ENCODE data around the gene TOMM20.
"Not testable (repeated sequence)": the region's sequence is repeated elsewhere in the genome, so short reads cannot be mapped to it uniquely, and the experiment has no call there.

TOMM20 gene

DNA sequence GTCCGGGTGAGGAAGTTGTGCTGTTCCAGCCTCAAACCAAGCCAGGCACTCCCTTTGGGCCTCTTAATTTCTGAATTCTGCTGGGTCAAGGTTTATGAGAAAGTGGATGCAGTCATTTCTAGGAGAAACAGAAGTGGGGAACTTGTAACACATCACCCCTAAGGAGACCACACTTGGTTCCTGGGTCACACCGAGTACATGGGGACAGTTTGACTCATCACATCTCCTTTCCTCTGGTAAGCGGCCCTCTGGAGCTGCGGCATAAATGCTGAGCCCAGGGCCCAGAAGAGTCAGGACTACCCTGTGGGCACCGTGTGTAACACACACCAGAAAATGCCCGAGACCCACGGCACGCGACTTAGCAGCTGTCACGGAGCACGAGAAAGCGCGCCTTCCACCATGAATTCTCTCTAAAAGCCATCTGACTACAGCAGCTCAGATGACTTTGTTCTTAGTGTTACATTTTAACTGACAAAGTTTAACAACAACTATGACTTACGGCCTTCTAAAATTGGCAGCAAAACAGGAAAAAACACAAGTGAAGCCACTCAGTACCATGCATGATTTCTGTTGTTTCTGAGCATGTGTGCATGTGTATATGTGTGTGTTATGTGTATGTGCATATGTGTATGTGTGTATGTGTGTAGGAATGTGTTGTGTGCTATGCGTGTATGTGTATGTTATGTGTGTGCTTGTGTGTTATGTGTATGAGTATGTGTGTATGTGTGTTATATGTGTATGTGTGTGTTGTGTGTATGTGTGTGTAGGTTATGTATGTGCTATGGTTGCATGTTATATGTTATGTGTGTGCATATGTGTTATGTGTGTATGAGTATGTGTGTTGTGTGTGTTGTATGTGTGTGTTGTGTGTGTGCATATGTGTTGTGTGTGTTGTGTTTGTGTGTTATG, 50.8 kb downstream of the TOMM20 start:
- DNase-seq, result peak; percentile 24

DNA sequence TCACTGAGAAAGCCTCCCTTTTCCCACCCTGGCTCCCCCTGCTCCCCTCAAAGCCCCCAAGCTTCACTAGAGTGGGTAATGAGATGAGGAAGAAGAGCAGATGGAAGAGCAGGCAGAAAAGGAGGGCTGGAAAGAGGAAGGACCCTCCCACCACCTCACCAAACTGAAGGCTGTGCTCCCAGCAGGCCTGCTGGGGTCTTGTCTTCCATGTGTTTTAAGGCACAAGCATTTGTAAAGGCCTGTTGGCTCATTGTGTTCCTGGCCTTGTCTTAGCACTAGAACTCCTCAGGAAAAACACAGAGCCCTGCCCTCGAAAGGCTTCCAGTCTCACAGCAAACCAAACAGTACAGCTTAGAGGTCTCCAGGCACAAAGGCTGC, 51.5 kb downstream of the TOMM20 start:
- no peak for DNase-seq

DNA sequence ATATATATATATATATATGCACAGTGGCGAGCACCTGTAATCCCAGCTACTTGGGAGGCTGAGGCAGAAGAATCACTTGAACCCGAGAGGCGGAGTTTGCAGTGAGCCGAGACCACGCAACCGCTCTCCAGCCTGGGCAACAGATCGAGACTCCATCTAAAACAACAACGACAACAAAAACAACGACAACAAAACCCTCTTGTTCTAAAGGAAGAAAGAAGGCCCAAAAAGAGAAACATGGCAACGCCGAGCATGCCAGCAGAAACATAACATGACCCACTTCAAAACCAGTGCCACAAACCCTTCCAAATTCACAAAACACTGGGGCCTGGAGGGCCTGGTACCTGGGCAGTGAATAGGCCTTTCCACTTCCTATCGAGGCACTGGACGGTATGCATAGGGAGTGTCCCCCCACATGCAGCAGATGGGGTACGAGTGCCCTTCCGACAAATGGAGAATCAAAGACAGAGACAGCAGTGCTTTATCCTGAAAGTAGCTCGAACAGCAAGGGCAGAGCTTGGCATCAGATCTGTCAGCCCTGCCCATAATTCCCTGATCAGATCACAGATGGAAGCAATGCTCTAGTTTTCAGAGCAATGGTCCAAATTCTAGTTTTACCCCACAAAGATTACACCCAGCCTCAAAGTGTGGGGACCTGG, 52.0 kb downstream of the TOMM20 start:
- no peak for DNase-seq

DNA sequence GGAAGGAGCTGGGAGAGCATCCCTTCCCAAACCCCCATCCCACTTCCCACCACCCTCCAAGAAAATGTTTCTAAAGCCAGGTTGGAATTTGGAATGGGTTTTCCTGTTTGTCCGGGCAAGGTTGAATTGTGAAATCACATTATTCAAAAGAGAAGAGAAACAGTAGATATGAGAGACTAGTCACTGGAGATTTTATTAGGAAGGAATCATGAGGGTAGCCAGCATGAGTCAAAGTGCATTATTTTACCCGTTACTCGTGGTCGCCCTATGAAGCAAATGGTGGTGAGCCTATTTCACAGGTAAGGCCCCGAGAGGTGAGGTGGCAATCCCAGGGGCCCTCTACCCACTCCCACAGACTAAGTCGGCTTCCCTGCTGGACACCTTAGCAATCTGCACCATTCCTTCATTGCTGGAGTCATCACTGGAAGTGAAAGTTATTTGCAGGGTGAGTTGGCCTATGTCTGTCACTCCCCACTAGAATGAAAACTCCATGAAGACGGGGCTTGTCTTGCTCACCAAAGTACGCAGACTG, 52.8 kb downstream of the TOMM20 start:
- DNase-seq, result no peak

DNA sequence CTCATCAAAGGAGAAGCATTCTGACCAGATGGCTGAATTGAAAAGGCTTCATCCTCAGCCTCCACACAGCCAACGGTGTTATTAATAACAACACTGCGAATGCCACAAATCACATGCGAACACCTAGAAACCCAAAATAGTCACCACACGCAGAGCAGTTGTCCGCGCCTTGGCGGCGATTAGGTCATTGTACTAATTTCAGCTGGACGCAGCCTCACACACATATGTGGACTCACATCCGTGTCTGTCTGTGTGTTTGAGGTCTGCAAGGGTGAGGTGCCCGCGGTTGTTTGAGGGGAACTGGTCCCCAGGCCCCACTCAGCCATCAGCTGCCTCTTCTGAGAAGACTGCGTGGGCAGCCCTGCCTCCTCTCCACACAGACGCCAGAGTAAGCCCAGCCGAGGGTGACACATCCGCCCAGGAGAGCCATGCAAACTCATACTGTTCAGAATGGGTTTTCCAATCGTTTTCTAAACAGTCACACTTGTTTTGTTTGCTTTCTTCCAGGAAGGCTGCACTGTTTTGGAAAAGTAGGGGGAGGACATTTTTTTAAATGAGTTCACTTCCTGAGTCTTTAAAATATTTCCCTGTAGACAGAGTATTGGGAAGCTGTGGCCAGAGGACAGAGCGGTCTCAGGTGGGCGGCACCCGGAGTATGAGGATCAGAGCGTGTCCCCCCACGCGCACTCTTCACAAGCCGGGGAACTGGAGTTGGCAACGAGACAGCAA, 53.4 kb downstream of the TOMM20 start:
- DNase-seq, result peak; percentile 60

DNA sequence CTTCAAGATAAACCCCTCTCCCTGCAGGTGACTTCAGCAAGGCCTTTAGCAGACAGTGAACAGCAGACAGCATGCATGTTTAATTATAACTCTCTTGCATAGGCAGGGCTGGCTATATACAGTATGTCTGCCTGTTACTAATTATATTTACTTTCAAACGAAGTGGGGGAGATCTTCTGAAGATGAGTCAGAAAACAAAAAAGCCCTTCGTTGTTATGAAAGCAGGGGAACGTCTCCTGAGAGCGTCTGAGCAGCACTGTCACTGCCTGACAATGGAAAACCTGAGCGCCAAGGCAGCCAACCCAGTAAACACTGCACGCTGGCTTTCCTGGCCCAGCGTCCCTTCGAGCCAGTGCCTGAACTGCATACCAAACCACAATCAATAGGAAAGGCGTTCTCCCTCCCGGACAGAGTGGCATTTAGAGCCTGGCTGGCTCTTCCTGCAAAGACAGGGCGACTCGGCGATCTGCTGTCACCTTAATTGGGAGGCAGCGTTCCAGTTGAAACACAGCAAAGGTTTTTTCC, 54.1 kb downstream of the TOMM20 start:
- peak; percentile 51 for DNase-seq

DNA sequence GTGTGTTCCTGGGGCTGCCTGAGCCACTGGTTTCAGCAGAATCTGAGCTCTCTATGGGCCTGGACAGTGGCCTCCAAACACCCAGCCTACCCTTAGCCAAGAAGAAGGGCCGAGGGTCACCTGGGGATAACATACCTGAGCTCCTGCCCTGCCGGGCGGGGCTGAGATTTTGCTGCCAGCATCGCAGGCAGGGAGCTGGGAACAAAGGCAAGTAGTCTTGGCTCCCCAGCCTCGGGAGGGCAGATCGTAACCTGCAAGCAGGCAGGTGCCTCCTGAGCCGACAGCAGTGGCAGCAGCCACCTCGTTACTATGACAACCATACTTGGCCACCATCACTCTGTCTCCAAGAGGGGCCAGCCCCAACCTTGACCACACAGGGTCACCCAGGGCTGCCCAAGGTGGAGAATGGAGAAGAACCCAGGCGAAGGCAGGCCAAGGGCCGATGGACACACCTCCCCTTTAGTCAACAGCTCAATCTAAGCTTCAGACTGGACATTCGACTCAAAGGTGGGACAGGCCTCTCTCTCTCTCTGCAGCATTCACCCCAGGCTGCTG, 54.6 kb downstream of the TOMM20 start:
- no peak for DNase-seq

DNA sequence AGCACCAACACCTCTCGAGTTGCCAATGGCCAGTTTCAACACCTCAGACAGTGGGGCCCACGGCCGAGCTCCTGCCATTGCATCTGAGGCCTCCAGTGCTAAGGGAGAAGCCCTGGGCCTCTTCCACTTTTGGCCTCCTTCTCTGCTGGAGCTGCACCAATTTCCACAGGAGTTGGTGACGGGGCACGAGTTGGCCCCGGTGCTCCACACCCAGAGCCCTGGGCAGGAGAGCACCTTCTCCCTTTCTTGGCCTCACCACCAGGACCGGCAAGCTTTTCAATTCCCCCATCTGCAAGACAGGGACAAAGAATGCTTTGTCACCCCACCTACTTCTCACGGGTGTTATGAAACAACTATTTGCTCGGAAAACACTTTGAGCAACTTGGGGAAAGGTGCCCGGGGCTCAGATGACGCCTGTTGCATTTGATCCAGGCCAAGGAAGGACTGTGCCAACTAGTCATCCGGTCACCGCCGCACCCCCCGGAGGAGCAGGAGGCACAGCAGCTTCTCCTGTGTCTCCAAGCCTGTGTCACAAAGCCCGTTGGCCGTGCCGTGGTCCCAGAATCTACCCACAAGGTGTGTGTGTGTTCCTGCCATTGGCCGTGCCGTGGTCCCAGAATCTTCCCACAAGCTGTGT, 55.2 kb downstream of the TOMM20 start:
- DNase-seq, result no peak

DNA sequence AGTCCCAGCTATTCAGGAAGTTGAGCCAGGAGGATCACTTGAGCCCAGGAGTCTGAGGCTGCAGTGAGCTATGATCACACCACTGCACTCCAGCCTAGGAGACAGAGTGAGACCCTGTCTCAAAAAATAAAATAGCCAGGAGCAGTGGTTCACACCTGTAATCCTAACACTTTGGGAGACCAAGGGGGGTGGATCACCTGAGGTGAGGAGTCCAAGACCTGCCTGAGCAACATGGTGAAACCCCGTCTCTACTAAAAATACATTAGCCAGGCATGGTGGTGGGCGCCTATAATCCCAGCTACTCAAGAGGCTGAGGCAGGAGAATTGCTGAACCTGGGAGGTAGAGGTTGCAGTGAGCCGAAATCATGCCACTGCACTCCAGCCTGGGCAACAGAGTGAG, 56.1 kb downstream of the TOMM20 start:
- DNase-seq, result not testable (repeated sequence)

DNA sequence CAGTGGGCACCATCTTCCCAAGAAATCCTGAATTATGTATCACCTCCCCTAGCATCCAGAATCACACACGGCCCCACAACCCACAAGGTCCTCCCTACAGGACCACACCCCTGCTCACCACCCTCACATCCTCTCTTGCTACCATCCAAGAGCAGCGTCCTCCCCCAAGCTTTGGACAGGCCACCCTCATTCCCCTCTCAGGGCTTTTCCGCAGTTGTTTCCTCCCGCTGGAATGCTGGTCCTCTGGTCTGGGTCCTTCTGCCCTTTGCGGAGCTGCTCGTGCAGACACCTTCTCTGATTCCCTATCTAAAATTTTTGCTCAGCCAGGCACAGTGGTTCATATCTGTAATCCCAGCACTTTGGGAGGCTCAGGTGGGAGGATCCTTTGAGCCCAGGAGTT, 56.5 kb downstream of the TOMM20 start:
- DNase-seq, result no peak

DNA sequence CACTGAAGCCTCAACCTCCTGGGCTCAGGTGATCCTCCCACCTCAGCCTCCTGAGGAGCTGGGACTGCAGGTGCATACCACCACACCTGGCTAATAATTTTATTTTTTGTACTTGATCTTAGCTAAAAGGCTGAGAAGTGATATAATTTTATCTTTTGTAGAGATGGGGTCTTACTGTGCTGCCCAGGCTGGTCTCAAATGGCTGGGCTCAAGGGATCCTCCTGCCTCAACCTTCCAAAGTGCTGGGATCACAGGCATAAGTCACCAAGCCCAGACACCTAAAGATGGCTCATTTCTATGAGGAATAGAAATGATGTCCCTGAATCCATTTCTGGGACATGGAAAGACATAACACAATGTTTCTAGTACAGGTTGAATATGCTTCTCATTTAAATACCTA, 57.8 kb downstream of the TOMM20 start:
- DNase-seq, result no peak

DNA sequence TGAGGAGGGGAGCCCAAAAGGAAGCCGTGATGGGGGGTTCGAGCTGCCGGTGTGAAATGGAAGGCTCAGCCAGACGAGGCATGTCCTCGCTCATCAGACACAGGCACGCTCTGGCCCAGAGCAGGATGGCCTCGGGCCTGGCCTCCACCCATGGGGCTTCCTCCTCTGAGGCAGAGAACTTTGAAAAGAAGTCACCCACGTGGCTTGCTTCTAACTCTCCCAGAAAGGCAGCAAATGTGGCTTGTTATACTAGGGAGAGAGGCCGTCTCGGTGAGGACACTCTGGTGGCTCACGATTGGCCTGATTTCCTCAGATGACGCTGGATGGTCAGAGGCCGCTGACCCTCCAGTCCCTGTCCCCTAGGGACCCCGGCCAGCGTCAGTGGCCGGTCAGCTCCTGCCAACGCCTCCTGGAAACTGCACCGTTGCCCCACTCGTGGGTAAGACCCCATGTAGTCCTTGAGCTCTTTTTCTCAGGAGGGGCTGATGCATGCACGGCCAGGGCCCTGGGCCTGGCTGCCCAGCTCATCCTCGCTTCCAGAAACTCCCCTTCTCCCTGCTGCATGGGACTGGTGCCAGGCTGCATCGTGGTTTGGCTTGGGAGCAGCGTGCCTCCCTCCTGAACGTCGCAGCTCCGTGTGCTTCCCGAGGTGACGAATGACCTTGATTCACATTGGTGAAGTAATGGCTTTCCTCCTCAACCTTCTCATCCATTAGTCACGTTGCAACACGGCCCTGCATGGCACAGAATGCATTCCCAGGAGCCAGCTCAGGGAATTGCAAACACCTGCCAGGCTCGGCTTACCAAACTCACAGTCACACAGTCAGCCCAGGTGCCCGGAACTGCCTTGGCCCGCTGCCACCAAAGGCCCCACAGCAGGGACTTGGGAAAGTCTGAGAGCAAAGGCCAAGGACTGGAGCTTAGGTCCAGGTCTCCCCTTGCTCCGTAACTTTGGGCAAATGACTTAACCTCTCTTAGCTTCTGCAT, 58.8 kb downstream of the TOMM20 start:
- no peak for DNase-seq

DNA sequence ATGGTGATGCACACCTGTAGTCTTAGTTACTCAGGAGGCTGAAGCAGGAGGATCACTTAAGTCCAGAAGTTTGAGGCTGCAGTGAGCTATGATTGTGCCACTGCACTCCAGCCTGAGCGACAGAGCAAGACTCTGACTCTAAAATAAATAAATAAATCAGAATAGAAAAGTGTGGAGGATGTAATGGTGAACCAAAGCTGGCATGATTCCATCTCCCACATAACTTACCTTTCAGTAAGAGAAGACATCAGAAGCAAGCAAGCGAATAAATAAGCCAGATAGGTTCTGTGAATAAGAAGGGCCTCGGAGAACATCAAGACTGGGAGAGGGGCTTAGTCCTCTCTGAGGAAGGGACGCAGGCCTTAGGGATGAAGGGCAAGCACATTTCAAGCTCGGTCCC, 59.5 kb downstream of the TOMM20 start:
- no peak for DNase-seq

DNA sequence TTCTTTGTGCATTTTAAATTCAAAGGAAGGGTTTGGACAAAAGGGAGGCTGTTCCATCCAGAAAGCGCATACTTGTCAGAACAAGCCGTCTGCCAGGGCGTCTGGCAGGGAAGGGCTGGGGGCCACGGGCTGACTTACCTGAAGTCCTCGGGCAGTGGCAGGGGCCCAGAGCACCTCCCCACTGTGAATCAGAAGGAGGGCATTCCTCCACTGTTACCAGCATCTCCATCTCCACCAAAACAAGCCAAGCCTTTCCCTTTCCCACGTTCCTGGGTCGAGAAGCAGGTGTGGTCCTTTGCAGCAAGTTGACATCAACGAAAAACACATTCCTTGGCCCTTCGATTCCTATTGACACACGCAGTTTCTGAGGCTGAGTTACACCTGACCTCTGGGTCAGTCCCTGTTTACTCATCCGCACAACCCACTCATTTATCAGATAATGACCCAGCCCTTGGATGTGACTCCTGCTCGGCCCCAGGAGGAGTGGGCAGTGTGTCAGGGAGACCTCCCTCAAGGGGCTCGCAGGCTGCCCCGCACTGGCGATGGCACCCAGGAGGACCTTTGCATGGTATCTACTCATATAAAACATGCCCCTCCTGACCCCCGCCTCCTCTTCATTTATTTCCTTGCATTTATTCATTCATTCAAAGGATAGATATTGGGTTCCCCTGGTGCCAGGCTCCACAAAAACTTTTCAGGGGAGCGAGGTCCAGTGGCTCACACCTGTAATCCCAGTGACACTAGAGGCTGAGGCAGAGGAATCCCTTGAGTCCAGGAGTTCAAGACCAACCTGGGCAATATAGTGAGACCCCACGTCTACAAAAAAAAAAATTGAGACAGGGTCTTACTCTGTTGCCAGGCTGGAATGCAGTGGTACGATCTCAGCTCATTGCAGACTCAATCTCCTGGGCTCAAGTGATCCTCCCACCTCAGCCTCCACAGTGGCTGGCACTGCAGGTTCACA, 60.2 kb downstream of the TOMM20 start:
- DNase-seq, result no peak

DNA sequence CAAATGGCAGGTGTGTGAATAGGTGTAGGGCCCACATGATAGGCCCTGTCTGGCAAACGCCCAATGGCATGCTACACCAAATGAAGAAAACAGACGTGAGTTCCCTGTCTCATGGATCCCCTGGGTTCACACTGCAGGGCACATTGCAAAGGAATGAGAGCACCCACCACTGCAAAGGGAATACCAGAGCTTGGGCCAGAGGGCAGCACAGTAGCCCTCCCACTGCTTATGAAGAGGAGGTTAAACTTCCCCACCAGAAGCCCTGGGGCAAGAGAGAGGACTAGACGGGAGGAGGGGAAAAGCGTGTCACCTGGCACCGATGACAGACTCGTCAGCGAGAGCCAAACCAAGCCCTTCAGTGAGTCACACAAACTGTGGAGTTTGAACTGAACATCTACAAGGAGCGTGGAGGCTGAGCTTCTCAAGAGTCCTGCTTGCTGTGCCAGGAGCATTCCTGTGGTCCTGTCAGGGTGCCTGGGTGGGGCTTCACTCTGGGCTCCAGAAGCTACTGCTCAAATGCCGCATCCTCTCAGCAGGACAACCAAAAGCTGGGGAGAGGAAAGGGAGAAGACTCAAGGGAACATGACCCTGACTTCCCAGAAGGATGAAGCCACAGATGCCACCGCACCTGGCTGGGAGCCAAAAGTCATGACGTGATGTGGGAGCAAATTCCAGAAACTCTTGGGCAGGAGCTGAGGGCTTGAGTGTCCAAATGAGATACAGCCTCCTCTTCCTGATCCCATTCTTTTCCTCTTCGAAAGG, 61.1 kb downstream of the TOMM20 start:
- DNase-seq, result peak; percentile 16

DNA sequence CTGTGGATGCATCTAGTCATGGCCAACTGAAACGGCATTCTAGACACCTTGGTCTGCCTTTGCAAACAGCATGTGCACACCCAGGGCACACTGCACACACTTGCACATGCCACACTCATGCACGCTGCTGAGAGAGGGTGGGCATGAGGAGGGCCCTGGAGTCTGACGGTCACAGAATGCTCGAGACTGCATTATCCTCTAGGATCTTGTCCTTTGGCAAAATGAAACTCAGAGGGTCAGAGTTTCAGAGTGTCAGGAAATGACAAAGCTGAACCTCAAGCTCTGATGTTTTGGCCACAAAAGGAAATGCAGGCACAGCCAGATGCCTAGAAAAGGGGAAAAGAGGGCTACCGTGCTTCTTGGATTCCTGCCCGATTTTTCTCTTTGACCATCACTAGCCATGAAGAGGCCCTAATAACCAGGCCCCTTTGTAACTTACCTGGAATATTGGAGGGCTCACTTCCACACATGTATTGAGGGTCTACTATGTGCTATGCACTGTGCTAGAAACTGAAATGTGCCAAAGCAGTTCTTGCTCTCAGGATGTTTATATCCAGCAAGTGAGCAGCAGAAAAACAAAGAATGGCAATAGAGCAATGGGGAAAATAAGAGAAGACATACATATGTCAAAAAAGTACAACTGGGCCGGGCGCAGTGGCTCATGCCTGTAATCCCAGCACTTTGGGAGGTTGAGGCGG, 65.4 kb downstream of the TOMM20 start:
- no peak for DNase-seq

DNA sequence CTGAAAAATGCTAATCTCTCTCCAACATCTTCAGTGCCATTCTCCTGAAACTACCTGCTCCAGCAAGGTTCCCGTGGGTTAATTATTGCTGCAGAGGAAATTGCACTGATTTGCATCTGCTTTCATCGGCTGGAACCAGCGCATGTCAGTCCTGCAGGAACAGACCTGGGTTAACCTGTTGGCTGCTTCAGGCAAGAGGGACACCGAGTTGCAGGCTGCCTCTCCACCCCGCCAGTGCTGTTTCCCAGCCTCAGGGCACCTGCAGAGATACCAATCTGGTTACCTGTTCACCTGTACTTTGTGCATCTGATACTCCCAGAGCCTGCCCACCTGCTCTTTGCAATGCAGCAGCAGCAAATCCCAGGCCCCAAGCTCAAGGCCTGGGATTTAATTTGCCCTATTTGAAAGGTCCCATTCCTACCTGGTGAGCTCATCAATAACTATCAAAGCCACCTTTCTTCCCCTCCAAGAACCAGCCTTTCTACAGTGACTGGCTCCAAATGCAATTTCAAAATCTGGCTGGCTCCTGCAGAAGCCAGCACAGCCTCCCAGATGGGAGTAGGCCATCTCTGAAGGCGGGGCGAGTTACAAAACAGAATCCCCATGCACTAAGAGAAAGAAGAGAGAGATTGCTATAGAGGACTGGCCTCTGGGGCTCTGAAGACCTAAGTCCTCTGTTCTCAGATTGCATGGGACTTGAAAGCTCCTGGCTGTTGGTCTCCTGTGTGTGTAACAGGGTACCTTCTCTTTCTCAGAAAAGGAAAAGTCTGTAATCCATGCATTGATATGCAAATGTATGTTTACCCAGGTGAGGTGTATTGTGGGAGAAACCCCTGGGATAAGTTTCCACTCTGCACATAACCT, 67.8 kb downstream of the TOMM20 start:
- DNase-seq, result no peak

Data from CD4-positive, alpha-beta T cell treated with Interleukin-6 for 4 hours (primary cell).